ENCODE results near the gene NFXL1. TPM values are rescaled to one million over a fixed set of nuclear protein-coding genes. Genes with fewer than 3 reads are reported as not detected.

NFXL1 gene
- total RNA-seq, 1 experiment from 2014 or later = 5.5 TPM

- DNase-seq (ENCODE audit: low read depth) = no peak
These were observed 83.2 kb downstream of the NFXL1 start for GRCh38 chr4:47831026-47831679.

- DNase-seq (ENCODE audit: low read depth) = peak; percentile 24
These were observed 83.9 kb downstream of the NFXL1 start for GRCh38 chr4:47830265-47831025.

GRCh38 chr4:47829438-47829837, 84.9 kb downstream of the NFXL1 start:
- no peak for DNase-seq (ENCODE audit: low read depth)

- no peak for DNase-seq (ENCODE audit: low read depth)
These were observed 86.9 kb downstream of the NFXL1 start for GRCh38 chr4:47827343-47828047.

GRCh38 chr4:47824840-47825239, 89.5 kb downstream of the NFXL1 start:
- no peak for DNase-seq (ENCODE audit: low read depth)

GRCh38 chr4:47819178-47819577, 95.2 kb downstream of the NFXL1 start:
- DNase-seq (ENCODE audit: low read depth) = no peak

- DNase-seq (ENCODE audit: low read depth) = no peak
These were observed 97.1 kb downstream of the NFXL1 start for GRCh38 chr4:47817275-47817674.

GRCh38 chr4:47816748-47817147, 97.6 kb downstream of the NFXL1 start:
- DNase-seq (ENCODE audit: low read depth) = no peak

- no peak for DNase-seq (ENCODE audit: low read depth)
These were observed 99.6 kb downstream of the NFXL1 start for GRCh38 chr4:47814618-47815295.

GRCh38 chr4:47809654-47810203, 104.7 kb downstream of the NFXL1 start:
- no peak for DNase-seq (ENCODE audit: low read depth)

- DNase-seq (ENCODE audit: low read depth) = no peak
These were observed 109.8 kb downstream of the NFXL1 start for GRCh38 chr4:47804598-47804997.

- DNase-seq (ENCODE audit: low read depth) = no peak
These were observed 112.8 kb downstream of the NFXL1 start for GRCh38 chr4:47801481-47802002.

- DNase-seq (ENCODE audit: low read depth) = no peak
These were observed 116.2 kb downstream of the NFXL1 start for GRCh38 chr4:47798165-47798564.

Other genes with a start within 250 kb of the NFXL1 start
- 0.05 TPM in 2 replicates for gene CORIN, start 76.5 kb downstream of the NFXL1 start, total RNA-seq (2014; rRNA removed; shearing (Covaris generic))
- 0.32 TPM in 1 of 2 replicates, not detected in the other for gene CNGA1, start 102.1 kb upstream of the NFXL1 start, total RNA-seq (2014; rRNA removed; shearing (Covaris generic))
- 3.3 and 4.6 TPM in 2 replicates for gene NIPAL1, start 102.2 kb upstream of the NFXL1 start, total RNA-seq (2014; rRNA removed; shearing (Covaris generic))
- 0.15 and 0.69 TPM in 2 replicates for gene TXK, start 219.7 kb upstream of the NFXL1 start, total RNA-seq (2014; rRNA removed; shearing (Covaris generic))